Parathyroid adenoma (tissue), 2 donors: Measurements from ENCODE around the gene MEN1.

Source experiments
- H2AFZ ChIP-seq: fragments of 300-600 bp; sonication (generic); one replicate; pipeline ENCODE4 v1.7.0; 2017; ENCODE audit warnings: antibody characterized with exemption, mild to moderate bottlenecking
- H3K27ac ChIP-seq: fragments of 300-600 bp; sonication (generic); one replicate; pipeline ENCODE4 v1.7.0; 2017
- H3K27me3 ChIP-seq: fragments of 300-600 bp; sonication (generic); one replicate; pipeline ENCODE4 v1.7.0; 2017; ENCODE audit warnings: low read length; ENCODE audit not compliant: control insufficient read depth, insufficient read depth
- H3K36me3 ChIP-seq: fragments of 300-600 bp; sonication (generic); one replicate; pipeline ENCODE4 v1.7.0; 2017; ENCODE audit warnings: low read length; ENCODE audit not compliant: control insufficient read depth, insufficient read depth
- H3K4me1 ChIP-seq: fragments of 300-600 bp; sonication (generic); one replicate; pipeline ENCODE4 v1.7.0; 2017; ENCODE audit warnings: control low read depth
- H3K4me2 ChIP-seq: fragments of 300-600 bp; sonication (generic); one replicate; pipeline ENCODE4 v1.7.0; 2017; ENCODE audit warnings: low read length
- H3K4me3 ChIP-seq: fragments of 300-600 bp; sonication (generic); one replicate; pipeline ENCODE4 v1.7.0; 2017; ENCODE audit warnings: low read depth, low read length
- H3K79me2 ChIP-seq: fragments of 300-600 bp; sonication (generic); one replicate; pipeline ENCODE4 v1.7.0; 2017; ENCODE audit warnings: control low read depth
- H3K9ac ChIP-seq: fragments of 300-600 bp; sonication (generic); one replicate; pipeline ENCODE4 v1.7.0; 2017; ENCODE audit warnings: mild to moderate bottlenecking
- H3K9me3 ChIP-seq: fragments of 300-600 bp; sonication (generic); one replicate; pipeline ENCODE4 v1.7.0; 2017; ENCODE audit warnings: low read length; ENCODE audit not compliant: control insufficient read depth
- TF ChIP-seq, protein P1 (sequence below): fragments of 300-600 bp; sonication (generic); IDR thresholded peaks from one replicate; pipeline ENCODE4 v1.7.0; 2017; ENCODE audit warnings: antibody characterized with exemption, mild to moderate bottlenecking
- donor health status: primary hyperparathyroidism.

MEN1 gene

DNA sequence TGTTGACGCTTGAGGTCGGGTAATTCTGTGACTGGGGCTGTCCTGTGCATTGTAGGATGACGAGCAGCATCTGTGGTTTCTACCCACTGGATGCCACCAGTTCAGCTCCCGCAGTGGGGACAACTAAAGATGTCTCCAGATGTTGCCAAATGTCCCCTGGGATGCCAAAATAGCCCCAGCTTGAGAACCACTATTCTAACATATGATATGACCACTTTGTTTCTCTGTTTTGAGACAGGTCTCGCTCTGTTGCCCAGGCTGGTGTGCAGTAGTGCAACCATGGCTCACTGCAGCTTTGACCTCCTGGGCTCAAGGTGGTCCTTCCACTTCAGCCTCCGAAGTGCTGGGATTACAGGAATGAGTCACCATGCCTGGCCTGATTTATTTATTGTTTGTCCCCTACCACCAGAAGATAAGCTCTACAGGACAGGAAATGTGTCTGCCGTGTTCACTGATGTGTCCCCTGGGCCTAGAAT, 4.4 kb upstream of the MEN1 start:
- H3K27me3 ChIP-seq, result no peaks in the 10 kb centered on the region
- H3K79me2 ChIP-seq, result no peaks in the 10 kb centered on the region
- H3K4me2 ChIP-seq, result no peak overlapping the region
- H3K36me3 ChIP-seq, result no peaks in the 10 kb centered on the region
- TF ChIP-seq, protein P1, sequence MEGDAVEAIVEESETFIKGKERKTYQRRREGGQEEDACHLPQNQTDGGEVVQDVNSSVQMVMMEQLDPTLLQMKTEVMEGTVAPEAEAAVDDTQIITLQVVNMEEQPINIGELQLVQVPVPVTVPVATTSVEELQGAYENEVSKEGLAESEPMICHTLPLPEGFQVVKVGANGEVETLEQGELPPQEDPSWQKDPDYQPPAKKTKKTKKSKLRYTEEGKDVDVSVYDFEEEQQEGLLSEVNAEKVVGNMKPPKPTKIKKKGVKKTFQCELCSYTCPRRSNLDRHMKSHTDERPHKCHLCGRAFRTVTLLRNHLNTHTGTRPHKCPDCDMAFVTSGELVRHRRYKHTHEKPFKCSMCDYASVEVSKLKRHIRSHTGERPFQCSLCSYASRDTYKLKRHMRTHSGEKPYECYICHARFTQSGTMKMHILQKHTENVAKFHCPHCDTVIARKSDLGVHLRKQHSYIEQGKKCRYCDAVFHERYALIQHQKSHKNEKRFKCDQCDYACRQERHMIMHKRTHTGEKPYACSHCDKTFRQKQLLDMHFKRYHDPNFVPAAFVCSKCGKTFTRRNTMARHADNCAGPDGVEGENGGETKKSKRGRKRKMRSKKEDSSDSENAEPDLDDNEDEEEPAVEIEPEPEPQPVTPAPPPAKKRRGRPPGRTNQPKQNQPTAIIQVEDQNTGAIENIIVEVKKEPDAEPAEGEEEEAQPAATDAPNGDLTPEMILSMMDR, result no peak
- H3K4me1 ChIP-seq, result no peaks in the 10 kb centered on the region
- H3K27ac ChIP-seq, result no peak overlapping the region
- no peak overlapping the region for H2AFZ ChIP-seq
- no peak overlapping the region for H3K4me3 ChIP-seq
- no peaks in the 10 kb centered on the region for H3K9me3 ChIP-seq
- no peak overlapping the region for H3K9ac ChIP-seq

DNA sequence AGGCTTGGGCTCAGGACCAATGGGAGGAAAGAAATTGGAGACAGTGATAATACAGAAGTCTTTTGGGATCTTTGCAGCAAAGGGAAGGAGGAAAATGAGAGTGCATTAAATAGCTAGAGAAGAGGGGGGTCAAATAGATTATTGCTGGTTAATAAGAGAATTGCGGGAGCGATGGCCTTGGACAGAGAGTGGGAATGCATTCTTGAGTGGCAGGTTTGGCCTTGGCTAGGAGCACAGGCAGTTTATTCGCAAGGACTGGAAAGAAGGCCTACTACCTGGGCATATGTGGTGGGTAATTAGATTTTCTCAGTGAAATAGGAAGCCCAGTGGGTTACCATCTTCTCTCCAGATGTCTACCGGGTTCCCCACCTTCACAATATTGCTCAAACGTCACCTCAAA, 3.5 kb upstream of the MEN1 start:
- Histone ChIP-seq H3K4me3 (no peak overlapping the region), H2AFZ (no peak overlapping the region), H3K36me3 (no peaks in the 10 kb centered on the region), H3K9me3 (no peaks in the 10 kb centered on the region), H3K27ac (no peak overlapping the region), H3K9ac (no peak overlapping the region), H3K4me1 (no peaks in the 10 kb centered on the region), H3K4me2 (no peak overlapping the region), H3K79me2 (no peaks in the 10 kb centered on the region), H3K27me3 (no peaks in the 10 kb centered on the region)
- TF ChIP-seq, protein P1, result no peak

DNA sequence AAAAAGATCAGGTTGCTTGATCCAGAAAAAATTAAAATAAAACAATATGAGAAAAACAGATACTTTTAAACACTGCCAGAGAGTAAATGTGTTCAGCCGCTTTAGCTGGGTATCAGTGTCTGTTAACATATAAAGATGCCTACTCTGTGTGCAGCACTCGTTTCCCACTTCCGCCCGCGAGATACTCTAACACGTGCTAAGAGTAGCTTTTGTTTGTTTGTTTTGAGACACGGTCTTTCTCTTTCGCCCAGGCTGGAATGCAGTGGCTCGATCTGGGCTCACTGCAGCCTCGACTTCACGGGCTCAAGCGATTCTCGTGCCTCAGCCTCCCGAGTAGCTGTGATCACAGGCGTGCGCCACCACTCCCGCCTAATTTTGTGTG, 531 bp upstream of the MEN1 start:
- no peaks in the 10 kb centered on the region for H3K4me1 ChIP-seq
- no peak overlapping the region for H3K9ac ChIP-seq
- peak overlapping the region; percentile 78 for H3K4me3 ChIP-seq
- H3K27ac ChIP-seq, result no peak overlapping the region
- H3K27me3 ChIP-seq, result no peaks in the 10 kb centered on the region
- H3K4me2 ChIP-seq, result peak overlapping the region; percentile 51
- TF ChIP-seq, protein P1, result no peak
- H2AFZ ChIP-seq, result peak overlapping the region; percentile 74
- H3K79me2 ChIP-seq, result no peaks in the 10 kb centered on the region
- H3K36me3 ChIP-seq, result no peaks in the 10 kb centered on the region
- H3K9me3 ChIP-seq, result no peaks in the 10 kb centered on the region

DNA sequence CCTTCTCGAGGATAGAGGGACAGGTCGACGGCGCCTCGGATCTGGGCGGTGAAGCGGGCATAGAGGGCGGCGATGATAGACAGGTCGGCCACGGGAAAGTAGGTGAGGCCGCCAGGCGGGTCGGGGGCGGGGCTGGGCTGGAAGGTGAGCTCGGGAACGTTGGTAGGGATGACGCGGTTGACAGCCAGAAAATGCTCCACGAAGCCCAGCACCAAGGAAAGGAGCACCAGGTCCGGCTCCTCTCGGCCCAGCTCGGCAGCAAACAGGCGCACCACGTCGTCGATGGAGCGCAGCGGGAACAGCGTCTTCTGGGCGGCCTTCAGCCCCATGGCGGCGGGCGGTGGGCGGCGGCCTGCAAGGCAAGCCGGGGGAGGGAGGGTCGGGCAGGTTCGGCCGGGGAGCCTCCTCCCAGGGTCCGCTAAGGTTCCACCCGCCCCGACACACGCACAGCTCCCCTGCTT, 540 bp downstream of the MEN1 start:
- H3K4me2 ChIP-seq, result peak overlapping the region; percentile 78

DNA sequence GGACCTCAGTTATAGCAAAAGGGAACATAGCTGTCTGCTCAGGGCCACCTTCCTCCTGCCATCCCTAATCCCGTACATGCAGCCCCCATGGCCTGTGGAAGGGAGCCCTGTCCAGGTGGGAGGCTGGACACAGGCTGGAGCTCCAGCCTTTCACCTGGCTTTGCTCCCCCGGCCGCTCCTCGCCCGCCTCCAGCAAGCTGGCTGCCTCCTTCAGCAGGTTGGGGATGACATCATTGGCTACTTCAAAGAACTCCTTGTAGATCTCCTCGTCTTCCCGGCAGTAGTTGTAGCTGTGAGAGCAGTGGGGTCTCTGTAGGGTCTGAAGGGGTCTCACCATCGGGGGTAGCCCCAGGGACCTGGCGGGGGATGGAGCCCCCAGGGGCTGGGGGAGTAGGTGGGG, 4.9 kb downstream of the MEN1 start:
- Histone ChIP-seq H3K9ac (no peak overlapping the region), H3K4me3 (no peak overlapping the region), H3K27me3 (no peaks in the 10 kb centered on the region), H3K9me3 (no peaks in the 10 kb centered on the region), H3K4me1 (peaks cover 5% of the 10 kb centered on the region), H3K79me2 (no peaks in the 10 kb centered on the region), H3K36me3 (no peaks in the 10 kb centered on the region), H3K27ac (no peak overlapping the region), H3K4me2 (no peak overlapping the region), H2AFZ (no peak overlapping the region)
- TF ChIP-seq, protein P1, result no peak

More for the DNA sequence above, 540 bp downstream of the MEN1 start:
- Histone ChIP-seq H3K27ac (peak overlapping the region; percentile 36), H3K36me3 (no peaks in the 10 kb centered on the region), H3K9me3 (no peaks in the 10 kb centered on the region), H3K4me3 (peak overlapping the region; percentile 78), H2AFZ (peak overlapping the region; percentile 85), H3K27me3 (no peaks in the 10 kb centered on the region), H3K4me1 (no peaks in the 10 kb centered on the region), H3K79me2 (no peaks in the 10 kb centered on the region), H3K9ac (no peak overlapping the region)
- TF ChIP-seq, protein P1, result no peak
